GM19455 (cell line): ENCODE data around the gene TTLL1.

Experiments
- ATAC-seq: cut with Tn5 transposase; IDR thresholded peaks from one replicate; pipeline ENCODE4 v1.9.1; 2021; ENCODE audit not compliant: unreplicated experiment

Gene TTLL1

GRCh38 chr22:42994917-42995562 lies 94.2 kb downstream of the TTLL1 start:
- ATAC-seq, result no peak

- ATAC-seq, result no peak
Measured at GRCh38 chr22:42994276-42994916, 94.8 kb downstream of the TTLL1 start.

- ATAC-seq, result no peak
Measured at GRCh38 chr22:42993651-42994275, 95.4 kb downstream of the TTLL1 start.

- no peak for ATAC-seq
Measured at GRCh38 chr22:42992886-42993479, 96.2 kb downstream of the TTLL1 start.

- ATAC-seq, result no peak
Measured at GRCh38 chr22:42992092-42992491, 97.1 kb downstream of the TTLL1 start.

GRCh38 chr22:42991010-42991651 lies 98.1 kb downstream of the TTLL1 start:
- no peak for ATAC-seq

- no peak for ATAC-seq
Measured at GRCh38 chr22:42990131-42990838, 98.9 kb downstream of the TTLL1 start.
